Stomach (tissue), 9 donors: ENCODE results near the gene SNAPC2. TPM values are rescaled to one million over a fixed set of nuclear protein-coding genes. Genes with fewer than 3 reads are reported as not detected.

Source experiments
- DNase-seq, 2 donors: peaks; one replicate each; pipeline versions ENCODE4 v3.0.0 to v3.0.0-alpha.2; 2013 to 2019
- H3K27ac ChIP-seq, 5 donors: fragments of 200-600 bp in 4 of 5; sonication (generic) in 4 of 5; one replicate each; pipeline ENCODE4 v1.5.1; 2013 to 2019; ENCODE audit warnings: mild to moderate bottlenecking in 1 of 5, moderate library complexity in 1 of 5
- H3K27me3 ChIP-seq, 3 donors: fragments of 200-600 bp; sonication (generic); one replicate each; pipeline ENCODE4 v1.5.1; 2017 to 2019; ENCODE audit warnings: mixed run types in 1 of 3
- H3K36me3 ChIP-seq, 4 donors: fragments of 200-600 bp; sonication (generic); 1 replicate in 3 of 4; 2 replicates in 1 of 4; pipeline ENCODE4 v1.5.1; 2016 to 2019
- H3K4me1 ChIP-seq, 4 donors: fragments of 200-600 bp; sonication (generic); one replicate each; pipeline ENCODE4 v1.5.1; 2016 to 2019
- H3K4me3 ChIP-seq, 4 donors: fragments of 200-600 bp; sonication (generic) in 3 of 4; one replicate each; pipeline ENCODE4 v1.5.1; 2016 to 2019; ENCODE audit warnings: mild to moderate bottlenecking in 1 of 4
- H3K9me3 ChIP-seq, 4 donors: fragments of 200-600 bp; sonication (generic); one replicate each; pipeline ENCODE4 v1.5.1; 2016 to 2019
- EP300 ChIP-seq: sonication (generic); formaldehyde crosslinking; IDR thresholded peaks from one replicate; pipeline ENCODE4 v1.6.1; 2017; ENCODE audit warnings: antibody characterized with exemption
- POLR2A ChIP-seq, 4 donors: fragments of 450-650 bp; IDR thresholded peaks; one replicate each; pipeline ENCODE4 v1.6.1; 2016; ENCODE audit warnings: antibody characterized with exemption in 4 of 4, control low read depth in 2 of 4, mild to moderate bottlenecking in 1 of 4, moderate library complexity in 1 of 4
- POLR2AphosphoS5 ChIP-seq, 3 donors: sonication (generic); formaldehyde crosslinking; IDR thresholded peaks; one replicate each; pipeline ENCODE4 v1.6.1; 2016; ENCODE audit warnings: antibody characterized with exemption in 3 of 3
- WGBS, 5 donors: extraction: QIAGEN DNeasy Blood & Tissue Kit in 3 of 5; methylation state at CpG; one replicate each; pipeline versions ENCODE4 v1.1.5 to v1.1.7; 2013 to 2018; 5-methylcytosine and 5-hydroxymethylcytosine counted together
- intact Hi-C: fragments of 100-400 bp; cut with DNase I; formaldehyde crosslinking; loops from one replicate; pipeline ENCODE4 v1.15.1; 2023; ENCODE audit warnings: low total_unique reads
- polyA plus RNA-seq, 3 donors: library from polyadenylated mRNA; stranded (reverse); fragments of 200-250 nt; gene quantifications; one replicate each; pipeline ENCODE4 v1.2.3, GENCODE V29; 2013
- total RNA-seq, 5 donors: library from RNA; depleted of rRNA; stranded (reverse); fragments of >200 nt; gene quantifications; one replicate each; pipeline versions ENCODE4 v1.1.0 to v1.2.3, GENCODE V29; 2014 to 2016
- TF ChIP-seq, protein P1 (sequence below), 7 experiments: fragments of 450-650 bp in 4 of 7; fragments of 200-600 bp in 3 of 7; sonication (generic) in 3 of 7; IDR thresholded peaks; one replicate each; pipeline ENCODE4 v1.5.1; 2016 to 2019; ENCODE audit warnings: antibody characterized with exemption in 7 of 7, control low read depth in 2 of 7, mild to moderate bottlenecking in 1 of 7
- donor health status: healthy with polysubstance abuse.
- donor health status: Bipolar disorder and iron deficiency.
- donor health status: healthy.

The SNAPC2 gene
- total and polyA plus RNA-seq, 8 donors = 2.3 to 22.8 (median 14.9) TPM

DNA sequence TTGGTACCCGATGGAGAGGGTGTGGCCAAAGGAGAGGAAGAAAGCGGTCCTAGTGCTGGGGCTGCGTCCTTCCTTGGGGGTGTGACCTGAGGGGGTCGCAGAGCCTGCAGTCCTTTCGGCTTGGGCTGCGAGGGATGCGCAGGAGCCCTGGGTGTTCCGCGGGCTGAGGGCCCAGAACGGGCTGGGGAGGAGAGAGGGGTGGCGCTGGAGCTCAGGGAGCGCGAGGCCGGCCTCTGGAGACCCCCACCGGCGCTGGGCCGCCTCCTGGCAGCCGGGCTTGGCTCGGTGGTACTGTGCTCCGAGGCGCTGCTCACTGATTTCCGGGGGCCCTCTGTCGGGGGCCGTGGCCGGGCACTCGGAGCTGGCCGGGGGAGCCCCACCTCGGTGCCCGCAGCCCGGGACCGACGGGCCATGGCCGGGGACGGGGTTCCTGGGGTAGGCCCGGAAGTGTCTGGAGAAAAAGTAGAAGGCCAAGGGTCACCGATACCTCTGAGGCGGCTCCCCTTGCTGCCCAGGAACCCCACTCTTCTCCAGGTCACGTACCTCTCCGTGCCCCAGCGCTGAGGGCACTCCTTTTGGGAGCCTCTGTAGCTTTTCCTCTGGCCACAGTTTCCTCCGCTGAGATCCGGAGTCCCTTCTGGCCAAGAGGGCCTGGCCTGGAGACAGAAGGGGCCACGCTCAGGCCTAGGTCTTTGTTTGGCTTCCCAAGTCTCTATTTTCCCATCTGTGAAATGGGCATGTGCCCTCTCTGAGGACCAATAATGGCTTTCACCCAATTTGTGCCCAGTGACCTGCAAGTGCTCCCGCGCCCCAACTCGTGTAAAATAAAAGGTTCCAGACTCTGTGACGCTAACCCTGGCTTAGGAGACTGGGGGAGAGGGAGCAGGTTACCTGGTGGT is 47.6 kb upstream of the SNAPC2 start:
- Histone ChIP-seq H3K36me3 (no peaks in the 10 kb centered on the region), H3K9me3 (no peaks in the 10 kb centered on the region), H3K27ac (peak overlapping the region in 2 of 5 donors; percentile 27 to 54), H3K4me1 (peaks cover 46 to 71% (median 65%) of the 10 kb centered on the region in 4 donors), H3K27me3 (peaks cover 8 to 75% (median 39%) of the 10 kb centered on the region in 3 donors), H3K4me3 (peak overlapping the region in 3 of 4 donors; percentile 18 to 35 (median 28))
- intact Hi-C loops = no loop called here
- 51 to 69% (median 61%) methylated on average over 27 to 47 of the region's 47 CpGs for WGBS, 5 donors
- DNase-seq = no peak
- TF ChIP-seq, protein P1, sequence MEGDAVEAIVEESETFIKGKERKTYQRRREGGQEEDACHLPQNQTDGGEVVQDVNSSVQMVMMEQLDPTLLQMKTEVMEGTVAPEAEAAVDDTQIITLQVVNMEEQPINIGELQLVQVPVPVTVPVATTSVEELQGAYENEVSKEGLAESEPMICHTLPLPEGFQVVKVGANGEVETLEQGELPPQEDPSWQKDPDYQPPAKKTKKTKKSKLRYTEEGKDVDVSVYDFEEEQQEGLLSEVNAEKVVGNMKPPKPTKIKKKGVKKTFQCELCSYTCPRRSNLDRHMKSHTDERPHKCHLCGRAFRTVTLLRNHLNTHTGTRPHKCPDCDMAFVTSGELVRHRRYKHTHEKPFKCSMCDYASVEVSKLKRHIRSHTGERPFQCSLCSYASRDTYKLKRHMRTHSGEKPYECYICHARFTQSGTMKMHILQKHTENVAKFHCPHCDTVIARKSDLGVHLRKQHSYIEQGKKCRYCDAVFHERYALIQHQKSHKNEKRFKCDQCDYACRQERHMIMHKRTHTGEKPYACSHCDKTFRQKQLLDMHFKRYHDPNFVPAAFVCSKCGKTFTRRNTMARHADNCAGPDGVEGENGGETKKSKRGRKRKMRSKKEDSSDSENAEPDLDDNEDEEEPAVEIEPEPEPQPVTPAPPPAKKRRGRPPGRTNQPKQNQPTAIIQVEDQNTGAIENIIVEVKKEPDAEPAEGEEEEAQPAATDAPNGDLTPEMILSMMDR (IDR thresholded peaks at IDR 0.05) = no peak
- TF ChIP-seq EP300 = no peak
- no peak for TF ChIP-seq POLR2A (IDR thresholded peaks at IDR 0.05)
- no peak for TF ChIP-seq POLR2AphosphoS5 (IDR thresholded peaks at IDR 0.05)

GRCh38 chr19:7873304-7874075 is 46.6 kb upstream of the SNAPC2 start:
- peak in 1 of 2 donors; percentile 45 for DNase-seq
- Histone ChIP-seq H3K27ac (peak overlapping the region in 2 of 5 donors; percentile 8 to 34), H3K9me3 (no peaks in the 10 kb centered on the region), H3K36me3 (no peaks in the 10 kb centered on the region), H3K4me3 (peak overlapping the region; percentile 35 to 53 (median 38)), H3K4me1 (peaks cover 42 to 63% (median 61%) of the 10 kb centered on the region in 4 donors), H3K27me3 (peaks cover 8 to 65% (median 33%) of the 10 kb centered on the region in 3 donors)
- WGBS, 5 donors = 18 to 27% (median 24%) methylated on average over 31 to 53 of the region's 53 CpGs
- intact Hi-C loops = no loop called here
- TF ChIP-seq POLR2AphosphoS5 (IDR thresholded peaks at IDR 0.05) (no peak), POLR2A (IDR thresholded peaks at IDR 0.05) (no peak), EP300 (no peak)
- TF ChIP-seq, protein P1 (IDR thresholded peaks at IDR 0.05) = no peak

DNA sequence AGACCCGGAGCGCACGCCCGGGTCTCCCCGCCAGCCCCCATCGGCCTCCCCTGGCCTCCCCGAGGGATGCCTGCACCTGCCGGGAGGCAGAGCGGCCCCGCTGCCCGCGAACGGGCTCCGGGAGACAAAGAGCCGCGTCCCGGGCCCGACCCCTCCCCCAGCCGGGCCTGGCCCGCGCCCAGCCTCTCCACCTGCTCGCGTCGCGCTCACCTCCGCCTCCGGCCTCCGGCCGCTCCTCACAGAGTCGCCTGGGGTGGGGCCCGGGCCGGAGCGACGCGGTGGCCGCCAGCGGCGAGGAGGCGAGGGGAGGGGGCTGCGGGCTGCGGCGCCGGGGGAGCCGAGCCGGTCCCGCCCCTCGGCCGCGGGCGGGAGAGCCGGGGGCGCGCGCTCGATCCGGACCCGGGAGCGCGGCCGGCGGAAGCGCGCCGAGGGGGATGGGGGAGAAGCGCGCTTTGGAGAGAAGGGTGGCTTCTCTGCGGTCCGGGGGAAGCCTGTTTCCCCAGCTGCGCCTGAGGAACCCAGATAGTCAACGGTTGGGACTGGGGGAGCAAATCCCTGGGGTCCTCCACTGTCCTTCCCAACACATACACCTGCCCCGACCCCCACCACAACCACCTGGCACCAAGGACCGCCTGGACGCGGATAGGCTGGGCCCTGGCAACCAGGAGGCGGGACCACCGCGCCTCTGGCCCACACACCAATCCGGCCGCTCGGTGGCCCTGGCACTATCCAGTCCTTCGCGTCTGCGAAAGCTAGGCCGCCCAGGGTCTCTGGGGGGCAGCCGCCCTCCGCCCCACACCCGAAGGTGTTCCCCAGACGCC is 45.9 kb upstream of the SNAPC2 start, which contains the start of gene PRR36:
Gene PRR36, minus strand, starts transcription at position 315 of the 821 bp plus-strand sequence. CDS start 701 bp downstream, outside the sequence.
- no peaks in the 10 kb centered on the region for H3K36me3 ChIP-seq
- TF ChIP-seq EP300 = no peak
- TF ChIP-seq POLR2A (IDR thresholded peaks at IDR 0.05) = no peak
- TF ChIP-seq, protein P1 (IDR thresholded peaks at IDR 0.05) = no peak
- no peak for TF ChIP-seq POLR2AphosphoS5 (IDR thresholded peaks at IDR 0.05)
- peak; percentile 72 to 91 for DNase-seq
- no peaks in the 10 kb centered on the region for H3K9me3 ChIP-seq
- H3K4me3 ChIP-seq = peak within 1 kb of the TSS; percentile 35 to 53 (median 38)
- peaks cover 8 to 58% (median 33%) of the 10 kb centered on the region in 3 donors for H3K27me3 ChIP-seq
- WGBS, 5 donors = 2 to 10% (median 2%) methylated on average over 6 to 88 of the region's 88 CpGs
- H3K4me1 ChIP-seq = peaks cover 34 to 55% (median 53%) of the 10 kb centered on the region in 4 donors
- intact Hi-C loops = no loop called here
- H3K27ac ChIP-seq = peak within 1 kb of the TSS in 2 of 5 donors; percentile 8 to 34
